Brain microvascular endothelial cell (primary cell): ENCODE data around the gene GFPT1.
A peak's percentile ranks its signal among the peaks of the same experiment; 100 is the strongest.

ENCODE experiments used
- DNase-seq: peaks from one replicate; pipeline ENCODE4 v3.0.0-alpha.2; 2020
- H3K27ac ChIP-seq: fragments of 250-450 bp; sonication (Bioruptor Pico); 2 replicates; pipeline ENCODE4 v1.5.1; 2020; ENCODE audit warnings: mild to moderate bottlenecking, moderate library complexity
- H3K27me3 ChIP-seq: fragments of 250-450 bp; sonication (Bioruptor Pico); replicated peaks from 2 replicates; pipeline ENCODE4 v1.5.1; 2020; ENCODE audit warnings: mild to moderate bottlenecking
- H3K36me3 ChIP-seq: fragments of 250-450 bp; sonication (Bioruptor Pico); replicated peaks from 2 replicates; pipeline ENCODE4 v1.5.1; 2020; ENCODE audit warnings: mild to moderate bottlenecking
- H3K4me3 ChIP-seq: 2 replicates; pipeline ENCODE4 v1.5.1; 2011; ENCODE audit warnings: low read depth, mild to moderate bottlenecking, control low read depth, low read length, moderate library complexity
- CTCF ChIP-seq: IDR thresholded peaks from 2 replicates; pipeline ENCODE4 v1.5.1; 2011; ENCODE audit warnings: low read depth, mild to moderate bottlenecking, moderate library complexity, low read length, control low read depth, inconsistent platforms; ENCODE audit errors: missing control alignments
- in situ Hi-C: cut with HindIII; loops from 2 replicates; pipeline ENCODE4 v1.10.0; 2017; ENCODE audit warnings: low sequenced_read_pairs, low pct_ligation_motif_present

GFPT1 gene

GRCh38 chr2:69298261-69298660 lies 88.8 kb downstream of the GFPT1 start:
- DNase-seq = peak; percentile 92
- Histone ChIP-seq H3K27me3 (no peaks in the 10 kb centered on the region), H3K4me3 (no peak overlapping the region), H3K36me3 (no peaks in the 10 kb centered on the region), H3K27ac (peak overlapping the region; percentile 50)
- peak; percentile 21 for TF ChIP-seq CTCF
- in situ Hi-C loops = loop anchor here (25.0 kb wide), 1 partner anchor 286 kb away; the partner anchor contains the start of gene ANTXR1

GRCh38 chr2:69297216-69297615 lies 89.8 kb downstream of the GFPT1 start:
- Histone ChIP-seq H3K36me3 (no peaks in the 10 kb centered on the region), H3K27ac (no peak overlapping the region), H3K27me3 (no peaks in the 10 kb centered on the region), H3K4me3 (no peak overlapping the region)
- in situ Hi-C loops = loop anchor here (25.0 kb wide), 1 partner anchor 285 kb away; the partner anchor contains the start of gene ANTXR1
- DNase-seq = no peak
- TF ChIP-seq CTCF = no peak

GRCh38 chr2:69296421-69296820 lies 90.6 kb downstream of the GFPT1 start:
- Histone ChIP-seq H3K27ac (no peak overlapping the region), H3K27me3 (no peaks in the 10 kb centered on the region), H3K4me3 (no peak overlapping the region), H3K36me3 (no peaks in the 10 kb centered on the region)
- no peak for TF ChIP-seq CTCF
- in situ Hi-C loops = loop anchor here (25.0 kb wide), 1 partner anchor 284 kb away; the partner anchor contains the start of gene ANTXR1
- DNase-seq = no peak

GRCh38 chr2:69292256-69292655 lies 94.8 kb downstream of the GFPT1 start:
- H3K4me3 ChIP-seq = no peak overlapping the region
- no peak overlapping the region for H3K27ac ChIP-seq
- no peak for DNase-seq
- no peak for TF ChIP-seq CTCF
- H3K27me3 ChIP-seq = no peaks in the 10 kb centered on the region
- in situ Hi-C loops = loop anchor here (25.0 kb wide), 1 partner anchor 280 kb away; the partner anchor contains the start of gene ANTXR1
- H3K36me3 ChIP-seq = no peaks in the 10 kb centered on the region

GRCh38 chr2:69291721-69292120 lies 95.3 kb downstream of the GFPT1 start:
- no peak for DNase-seq
- Histone ChIP-seq H3K4me3 (no peak overlapping the region), H3K27me3 (no peaks in the 10 kb centered on the region), H3K36me3 (no peaks in the 10 kb centered on the region), H3K27ac (no peak overlapping the region)
- in situ Hi-C loops = loop anchor here (25.0 kb wide), 1 partner anchor 279 kb away; the partner anchor contains the start of gene ANTXR1
- no peak for TF ChIP-seq CTCF
